ENCODE results near the gene UBE2E2.

UBE2E2 gene

DNA sequence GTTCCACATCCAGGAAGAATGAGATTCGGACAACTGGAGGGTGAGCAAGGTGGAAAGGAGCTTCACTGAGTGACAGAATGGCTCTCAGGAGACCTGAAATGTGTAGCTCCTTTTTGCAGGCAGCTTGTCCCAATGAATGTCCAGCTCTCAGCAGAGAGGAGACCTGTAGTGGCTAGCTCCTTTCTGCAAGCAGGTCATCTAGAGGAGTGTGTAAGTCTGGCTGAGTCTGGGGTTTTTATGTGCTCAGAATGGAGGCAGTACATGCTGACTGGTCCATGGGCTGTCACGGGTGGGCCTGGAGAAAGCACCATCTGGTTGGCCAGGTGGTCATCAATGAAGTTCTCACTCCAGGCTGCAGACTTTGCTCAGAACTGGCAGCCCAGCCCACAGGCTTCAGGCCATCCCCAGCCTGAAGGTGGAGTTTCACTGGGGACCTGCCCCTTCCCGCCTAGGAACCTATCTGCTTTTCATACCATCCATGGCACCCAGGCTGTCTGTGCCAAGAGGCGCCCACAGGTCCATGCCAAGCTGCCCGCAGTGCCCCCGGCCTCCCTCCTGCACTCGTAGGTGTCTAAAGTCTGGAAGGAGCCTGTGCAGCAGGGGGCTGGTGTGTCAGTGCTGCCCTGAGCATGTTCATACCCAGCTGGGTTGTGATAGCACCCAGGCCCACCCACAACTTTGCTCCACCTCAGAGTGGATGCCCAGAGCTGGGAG lies 276.6 kb downstream of the UBE2E2 start:
- DNase-seq (ENCODE audit: low read depth, low spot score) = no peak

- no peak for DNase-seq (ENCODE audit: low read depth, low spot score)
Observed at GRCh38 chr3:23480329-23480714, 277.2 kb downstream of the UBE2E2 start.

- DNase-seq (ENCODE audit: low read depth, low spot score) = no peak
Observed at GRCh38 chr3:23481011-23481615, 278.0 kb downstream of the UBE2E2 start.

- no peak for DNase-seq (ENCODE audit: low read depth, low spot score)
Observed at GRCh38 chr3:23481616-23482278, 278.6 kb downstream of the UBE2E2 start.

DNA sequence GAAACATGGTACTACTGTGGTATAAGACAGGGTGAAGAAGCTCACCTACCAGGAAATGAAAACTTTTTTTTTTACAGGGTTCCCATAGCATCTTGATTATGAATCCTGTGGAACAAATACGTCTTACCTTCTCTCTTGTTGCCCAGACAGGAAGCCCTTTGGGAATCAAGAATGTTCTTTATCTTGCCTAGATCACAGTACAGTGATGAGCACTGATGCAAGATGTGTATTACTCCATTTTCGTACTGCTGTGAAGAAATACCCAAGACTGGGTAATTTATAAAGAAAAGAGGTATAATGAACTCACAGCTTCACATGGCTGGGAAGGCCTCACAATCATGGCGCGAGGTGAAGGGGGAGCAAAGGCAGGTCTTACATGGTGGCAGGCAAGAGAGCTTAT lies 281.3 kb downstream of the UBE2E2 start:
- no peak for DNase-seq (ENCODE audit: low read depth, low spot score)

DNA sequence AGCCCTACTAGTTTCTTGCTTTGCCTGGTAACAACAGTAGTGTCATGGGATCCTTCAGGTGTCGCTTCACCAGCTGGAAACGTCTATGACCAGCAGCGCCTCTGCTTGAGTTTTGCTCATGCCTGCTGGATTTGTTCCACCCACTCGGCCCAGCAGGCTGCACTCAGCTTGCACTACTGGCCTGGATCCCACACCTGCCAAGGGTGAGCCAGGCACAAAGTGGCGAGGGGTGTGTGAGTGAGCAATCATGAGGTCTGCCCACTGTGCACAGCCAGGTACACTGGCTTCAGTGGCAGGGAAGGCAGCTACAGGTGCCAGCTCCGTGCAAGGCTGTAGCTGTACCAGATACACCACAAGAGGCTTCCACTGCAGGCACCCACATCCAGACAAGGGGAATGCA lies 282.8 kb downstream of the UBE2E2 start:
- DNase-seq (ENCODE audit: low read depth, low spot score) = no peak

GRCh38 chr3:23487015-23487414 lies 283.9 kb downstream of the UBE2E2 start:
- DNase-seq (ENCODE audit: low read depth, low spot score) = no peak

GRCh38 chr3:23488618-23489017 lies 285.5 kb downstream of the UBE2E2 start:
- DNase-seq (ENCODE audit: low read depth, low spot score) = no peak

DNA sequence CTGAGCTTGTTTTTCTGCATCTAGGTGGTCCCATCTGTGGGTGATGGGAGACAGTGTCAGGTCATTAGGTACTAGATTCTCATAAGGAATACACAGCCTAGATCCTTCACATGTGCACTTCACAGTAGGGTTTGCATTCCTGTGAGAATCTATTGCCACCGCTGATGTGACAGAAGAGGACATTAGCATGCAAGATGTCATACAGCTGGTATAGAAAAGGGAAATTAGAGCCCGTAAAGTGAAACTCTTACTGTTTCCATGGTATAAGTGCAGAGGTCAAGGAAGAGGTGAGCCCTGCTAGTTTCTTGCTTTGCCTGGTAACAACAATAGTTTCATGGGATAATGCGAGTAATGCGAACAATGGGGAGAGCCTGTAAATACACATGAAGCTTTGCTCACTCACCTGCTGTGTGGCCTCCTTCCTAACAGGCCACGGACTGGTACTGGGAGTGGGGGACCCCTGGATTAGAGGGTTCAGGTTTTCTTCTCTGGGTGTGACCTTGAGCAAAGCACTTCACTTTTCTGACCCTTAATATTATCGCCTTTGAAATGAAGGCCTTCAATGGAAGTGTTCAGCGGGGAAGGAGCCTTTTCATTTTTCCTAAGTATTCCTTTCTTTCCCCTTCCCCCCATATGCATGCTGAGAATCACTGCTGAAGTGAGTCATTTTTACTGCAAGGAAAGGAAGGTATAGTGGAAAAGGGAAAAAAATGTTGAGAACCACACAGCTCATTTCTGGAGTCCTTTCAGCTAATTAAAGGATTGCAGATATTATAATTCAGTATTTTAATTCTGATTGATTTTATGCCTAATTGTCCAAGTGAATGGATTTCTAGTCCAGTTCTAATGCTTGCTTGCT lies 286.4 kb downstream of the UBE2E2 start:
- no peak for DNase-seq (ENCODE audit: low read depth, low spot score)

GRCh38 chr3:23490459-23490858 lies 287.3 kb downstream of the UBE2E2 start:
- no peak for DNase-seq (ENCODE audit: low read depth, low spot score)

GRCh38 chr3:23492057-23492456 lies 288.9 kb downstream of the UBE2E2 start:
- no peak for DNase-seq (ENCODE audit: low read depth, low spot score)

- DNase-seq (ENCODE audit: low read depth, low spot score) = no peak
Observed at GRCh38 chr3:23493889-23494288, 290.8 kb downstream of the UBE2E2 start.

- no peak for DNase-seq (ENCODE audit: low read depth, low spot score)
Observed at GRCh38 chr3:23494967-23495366, 291.8 kb downstream of the UBE2E2 start.

GRCh38 chr3:23495507-23495906 lies 292.4 kb downstream of the UBE2E2 start:
- DNase-seq (ENCODE audit: low read depth, low spot score) = no peak

DNA sequence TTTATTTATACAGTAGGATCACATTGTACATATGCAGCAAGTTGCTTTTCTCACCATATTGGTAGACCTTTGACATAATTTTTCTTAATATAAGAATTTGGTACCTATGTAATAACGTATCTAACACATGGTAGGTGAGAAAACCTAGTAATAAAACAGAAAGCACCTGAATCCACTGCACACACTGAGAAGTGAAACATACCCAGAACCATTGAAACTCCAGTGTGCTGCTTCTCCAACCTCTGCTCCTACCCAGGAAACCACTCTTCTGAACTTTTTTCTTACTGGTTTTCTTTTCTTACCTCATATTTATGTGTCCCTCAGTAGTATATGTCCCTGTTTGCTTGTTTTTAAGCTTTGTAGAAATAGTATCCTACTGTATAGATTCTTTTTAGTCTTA lies 293.0 kb downstream of the UBE2E2 start:
- no peak for DNase-seq (ENCODE audit: low read depth, low spot score)

GRCh38 chr3:23497156-23497555 lies 294.0 kb downstream of the UBE2E2 start:
- DNase-seq (ENCODE audit: low read depth, low spot score) = no peak

- no peak for DNase-seq (ENCODE audit: low read depth, low spot score)
Observed at GRCh38 chr3:23501201-23501802, 298.2 kb downstream of the UBE2E2 start.

DNA sequence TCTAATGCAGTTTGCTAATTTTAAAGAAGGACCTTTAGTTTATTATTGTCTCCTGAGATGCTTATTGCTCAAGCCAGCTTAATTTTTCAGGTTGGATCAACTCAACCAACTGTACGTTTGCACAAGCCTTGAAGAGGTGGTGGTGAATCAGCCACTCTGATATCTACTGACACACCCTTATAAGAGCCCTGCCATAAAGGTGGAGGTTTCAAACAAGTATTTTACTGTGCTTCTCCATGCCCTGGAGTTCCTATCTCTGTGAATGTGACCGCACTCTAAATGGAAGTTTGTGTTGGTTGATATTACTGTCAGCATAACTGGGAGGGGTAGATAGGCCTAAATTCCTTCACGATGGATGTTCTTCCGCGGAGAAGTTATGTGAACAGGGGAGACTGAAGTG lies 305.3 kb downstream of the UBE2E2 start:
- DNase-seq (ENCODE audit: low read depth, low spot score) = no peak

GRCh38 chr3:23518441-23518840 lies 315.3 kb downstream of the UBE2E2 start:
- no peak for DNase-seq (ENCODE audit: low read depth, low spot score)

GRCh38 chr3:23519314-23520208 lies 316.4 kb downstream of the UBE2E2 start:
- DNase-seq (ENCODE audit: low read depth, low spot score) = no peak

- DNase-seq (ENCODE audit: low read depth, low spot score) = no peak
Observed at GRCh38 chr3:23527326-23527725, 324.2 kb downstream of the UBE2E2 start.

Measured in activated CD4-positive, CD25-positive, alpha-beta regulatory T cell treated with anti-CD3 and anti-CD28 coated beads, Interleukin-2, amount 50 U/mL, for 16 hours (primary cell).